Left lung (tissue), 10 donors: ENCODE results near the gene ATRN. TPM values are rescaled to one million over a fixed set of nuclear protein-coding genes. Genes with fewer than 3 reads are reported as not detected.

Experiments used
- ATAC-seq: fragments of 200-7000 bp; cut with Tn5 transposase; one replicate; pipeline ENCODE4 v1.9.1; 2020; ENCODE audit warnings: moderate library complexity
- DNase-seq, 4 donors: peaks; one replicate each; pipeline ENCODE4 v3.0.0-alpha.2; 2013 to 2020
- H3K27ac ChIP-seq, 2 donors: fragments of 200-600 bp; sonication (generic) in 1 of 2; one replicate each; pipeline versions ENCODE4 v1.5.0 to v1.8.0; 2020 to 2021
- H3K27me3 ChIP-seq, 2 donors: fragments of 200-600 bp; sonication (generic) in 1 of 2; one replicate each; pipeline versions ENCODE4 v1.5.0 to v1.8.0; 2020 to 2021
- H3K36me3 ChIP-seq, 2 donors: fragments of 200-600 bp; sonication (generic) in 1 of 2; one replicate each; pipeline versions ENCODE4 v1.5.0 to v1.8.0; 2020 to 2021
- H3K4me1 ChIP-seq, 2 donors: fragments of 200-600 bp; one replicate each; pipeline ENCODE4 v1.8.0; 2021
- H3K4me3 ChIP-seq, 2 donors: fragments of 200-600 bp; sonication (generic) in 1 of 2; one replicate each; pipeline versions ENCODE4 v1.5.0 to v1.8.0; 2020 to 2021; ENCODE audit warnings: mild to moderate bottlenecking in 1 of 2
- H3K9me3 ChIP-seq, 2 donors: fragments of 200-600 bp; sonication (generic) in 1 of 2; one replicate each; pipeline versions ENCODE4 v1.5.0 to v1.8.0; 2020 to 2021
- CTCF ChIP-seq, 2 donors: fragments of 200-600 bp; sonication (generic) in 1 of 2; IDR thresholded peaks; one replicate each; pipeline versions ENCODE4 v1.5.0 to v1.8.0; 2021; ENCODE audit warnings: antibody characterized with exemption in 2 of 2
- intact Hi-C, 2 donors: fragments of 100-400 bp; cut with DNase I; formaldehyde crosslinking; loops; one replicate each; pipeline versions ENCODE4 v1.11.2 to v1.14.2; 2022
- polyA plus RNA-seq, 6 donors: library from polyadenylated mRNA; unstranded; fragments of 120-200 nt; gene quantifications; one replicate each; pipeline ENCODE4 v1.2.1, GENCODE V29; 2013; ENCODE audit not compliant: insufficient read length in 6 of 6
- total RNA-seq, 2 donors: library from RNA; stranded (reverse); fragmentation: NEBNext Ultra II Directional; extraction: Animal tissue kit (Norgen Biotek cat#: 25700); gene quantifications; one replicate each; pipeline ENCODE4 v1.2.1, GENCODE V29; 2021
- donor health status: DM: no; HTN: yes; CAD: no.
- donor health status: DM: no; HTN: no; CAD: no.

The ATRN gene
- total and polyA plus RNA-seq, 8 donors: 28.8 to 39.5 (median 35.6) TPM

- Histone ChIP-seq H3K4me3 (no peak overlapping the region), H3K9me3 (no peaks in the 10 kb centered on the region), H3K36me3 (no peaks in the 10 kb centered on the region), H3K27me3 (peaks cover 23 to 76% of the 10 kb centered on the region in 2 donors), H3K27ac (peak overlapping the region in 1 of 2 donors; percentile 73), H3K4me1 (peaks cover 2 to 20% of the 10 kb centered on the region in 2 donors)
- TF ChIP-seq CTCF (IDR thresholded peaks at IDR 0.05): no peak
- no peak for DNase-seq
- intact Hi-C loops: no loop called here
- ATAC-seq: peak; percentile 20
These were observed 209.2 kb downstream of the ATRN start for GRCh38 chr20:3679749-3680700.

- H3K36me3 ChIP-seq: no peaks in the 10 kb centered on the region
- no peaks in the 10 kb centered on the region for H3K9me3 ChIP-seq
- H3K27me3 ChIP-seq: peaks cover 23 to 68% of the 10 kb centered on the region in 2 donors
- peaks cover 2 to 20% of the 10 kb centered on the region in 2 donors for H3K4me1 ChIP-seq
- no peak for TF ChIP-seq CTCF (IDR thresholded peaks at IDR 0.05)
- ATAC-seq: no peak
- intact Hi-C loops: no loop called here
- peak overlapping the region in 1 of 2 donors; percentile 73 for H3K27ac ChIP-seq
- no peak for DNase-seq
- H3K4me3 ChIP-seq: peak overlapping the region; percentile 27 to 34
These were observed 210.0 kb downstream of the ATRN start for GRCh38 chr20:3680701-3681351.

GRCh38 chr20:3681352-3681930, 210.6 kb downstream of the ATRN start:
- DNase-seq: no peak
- Histone ChIP-seq H3K4me1 (peaks cover 2 to 19% of the 10 kb centered on the region in 2 donors), H3K27ac (peak overlapping the region; percentile 8 to 39)

GRCh38 chr20:3681931-3682781, 211.3 kb downstream of the ATRN start, which contains the start of gene ADAM33:
ADAM33 (minus strand) TSS chr20:3682010; CDS start chr20:3682004, 6 bp downstream.
- H3K4me3 ChIP-seq: peak within 1 kb of the TSS; percentile 27 to 34
- DNase-seq (no peak), ATAC-seq (peak; percentile 45)
- no peaks in the 10 kb centered on the region for H3K36me3 ChIP-seq
- peaks cover 2 to 18% of the 10 kb centered on the region in 2 donors for H3K4me1 ChIP-seq
- no peaks in the 10 kb centered on the region for H3K9me3 ChIP-seq
- no peak for TF ChIP-seq CTCF (IDR thresholded peaks at IDR 0.05)
- peak within 1 kb of the TSS; percentile 8 to 73 for H3K27ac ChIP-seq
- intact Hi-C loops: no loop called here
- peaks cover 17 to 59% of the 10 kb centered on the region in 2 donors for H3K27me3 ChIP-seq

More at GRCh38 chr20:3681352-3681930, 210.6 kb downstream of the ATRN start:
- Histone ChIP-seq H3K27me3 (peaks cover 18 to 61% of the 10 kb centered on the region in 2 donors), H3K9me3 (no peaks in the 10 kb centered on the region), H3K36me3 (no peaks in the 10 kb centered on the region), H3K4me3 (peak overlapping the region; percentile 27 to 34)
- TF ChIP-seq CTCF (IDR thresholded peaks at IDR 0.05): no peak
- intact Hi-C loops: no loop called here
- ATAC-seq: no peak
